GM20000 (cell line): Measurements from ENCODE around the gene ADGRL3.

Source experiments
- DNase-seq: peaks from one replicate; pipeline ENCODE4 v3.0.0; 2012; ENCODE audit warnings: low spot score
- TF ChIP-seq, protein P1 (sequence below): IDR thresholded peaks from 2 replicates; pipeline ENCODE4 v1.5.1; 2012; ENCODE audit warnings: mild to moderate bottlenecking, control low read depth; ENCODE audit errors: extremely low read depth, missing control alignments

ADGRL3 gene

DNA sequence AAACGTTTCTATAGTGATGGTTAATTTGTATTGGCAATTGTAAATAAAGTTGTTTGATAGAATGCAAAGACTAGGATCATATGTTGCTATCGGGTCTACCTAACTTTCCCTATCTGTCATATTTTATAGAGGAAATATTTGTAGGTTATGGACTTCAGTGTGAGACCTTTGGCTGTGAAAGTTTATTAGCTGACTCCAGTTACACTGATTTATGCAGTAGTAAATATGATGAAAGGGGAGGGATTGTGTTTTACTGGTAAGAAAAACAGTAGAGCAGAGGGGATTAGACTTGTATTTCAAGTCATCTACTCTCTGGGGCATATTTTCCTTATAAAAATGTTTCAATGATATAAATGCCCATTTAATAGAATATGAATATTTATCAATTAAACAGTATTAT lies 43.8 kb downstream of the ADGRL3 start:
- TF ChIP-seq, protein P1, sequence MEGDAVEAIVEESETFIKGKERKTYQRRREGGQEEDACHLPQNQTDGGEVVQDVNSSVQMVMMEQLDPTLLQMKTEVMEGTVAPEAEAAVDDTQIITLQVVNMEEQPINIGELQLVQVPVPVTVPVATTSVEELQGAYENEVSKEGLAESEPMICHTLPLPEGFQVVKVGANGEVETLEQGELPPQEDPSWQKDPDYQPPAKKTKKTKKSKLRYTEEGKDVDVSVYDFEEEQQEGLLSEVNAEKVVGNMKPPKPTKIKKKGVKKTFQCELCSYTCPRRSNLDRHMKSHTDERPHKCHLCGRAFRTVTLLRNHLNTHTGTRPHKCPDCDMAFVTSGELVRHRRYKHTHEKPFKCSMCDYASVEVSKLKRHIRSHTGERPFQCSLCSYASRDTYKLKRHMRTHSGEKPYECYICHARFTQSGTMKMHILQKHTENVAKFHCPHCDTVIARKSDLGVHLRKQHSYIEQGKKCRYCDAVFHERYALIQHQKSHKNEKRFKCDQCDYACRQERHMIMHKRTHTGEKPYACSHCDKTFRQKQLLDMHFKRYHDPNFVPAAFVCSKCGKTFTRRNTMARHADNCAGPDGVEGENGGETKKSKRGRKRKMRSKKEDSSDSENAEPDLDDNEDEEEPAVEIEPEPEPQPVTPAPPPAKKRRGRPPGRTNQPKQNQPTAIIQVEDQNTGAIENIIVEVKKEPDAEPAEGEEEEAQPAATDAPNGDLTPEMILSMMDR = no peak
- DNase-seq = no peak

DNA sequence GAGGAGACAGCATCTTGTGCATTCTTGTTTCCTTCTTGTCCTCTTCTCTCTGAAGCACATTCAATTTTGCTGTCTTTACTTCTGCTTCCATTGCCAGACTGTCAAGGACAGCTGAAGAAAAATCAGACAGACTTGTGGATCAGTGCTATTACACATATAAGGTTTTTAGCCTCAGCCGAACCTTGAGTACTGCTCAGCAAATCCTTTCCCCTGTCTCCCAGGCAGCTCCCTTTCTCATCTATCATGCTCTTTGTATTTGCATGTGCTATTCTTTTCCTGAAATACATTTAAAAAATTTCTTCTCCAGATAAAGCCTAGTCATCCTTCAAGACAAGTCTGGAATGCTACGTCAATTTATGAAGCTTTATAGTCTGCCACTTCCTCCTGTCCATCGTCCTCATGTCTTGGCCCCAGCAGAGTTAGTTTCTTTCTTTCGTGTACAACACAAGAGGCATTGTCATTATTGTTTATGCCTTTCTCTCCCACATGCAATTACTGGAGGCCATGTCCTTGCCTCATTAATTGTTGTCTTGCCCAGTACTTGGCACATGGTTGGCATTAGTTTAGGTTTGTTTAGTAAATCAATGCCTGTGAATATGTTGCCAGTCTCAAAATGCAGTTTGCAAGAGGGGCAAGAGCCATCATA lies 45.1 kb downstream of the ADGRL3 start:
- no peak for DNase-seq
- TF ChIP-seq, protein P1 = no peak

DNA sequence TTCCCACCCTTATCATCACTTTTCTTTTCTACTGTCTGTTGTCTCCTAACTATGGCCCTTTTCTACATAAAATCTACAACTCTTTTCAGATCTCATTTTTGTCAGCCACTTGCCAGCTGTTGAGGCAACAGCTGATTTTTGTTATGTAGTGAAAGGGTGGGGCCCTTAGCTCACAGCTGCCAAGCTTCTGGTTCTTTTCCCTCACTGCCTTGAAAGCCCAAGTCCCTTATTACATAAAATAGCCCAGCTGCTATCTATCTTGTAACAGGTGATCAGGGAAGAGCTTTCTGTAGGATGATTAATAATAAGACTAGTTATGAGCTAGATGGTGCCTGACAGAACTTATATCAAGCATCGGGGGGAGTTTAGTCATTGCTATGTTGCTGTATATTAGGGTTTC lies 45.9 kb downstream of the ADGRL3 start:
- DNase-seq = no peak
- TF ChIP-seq, protein P1 = no peak

DNA sequence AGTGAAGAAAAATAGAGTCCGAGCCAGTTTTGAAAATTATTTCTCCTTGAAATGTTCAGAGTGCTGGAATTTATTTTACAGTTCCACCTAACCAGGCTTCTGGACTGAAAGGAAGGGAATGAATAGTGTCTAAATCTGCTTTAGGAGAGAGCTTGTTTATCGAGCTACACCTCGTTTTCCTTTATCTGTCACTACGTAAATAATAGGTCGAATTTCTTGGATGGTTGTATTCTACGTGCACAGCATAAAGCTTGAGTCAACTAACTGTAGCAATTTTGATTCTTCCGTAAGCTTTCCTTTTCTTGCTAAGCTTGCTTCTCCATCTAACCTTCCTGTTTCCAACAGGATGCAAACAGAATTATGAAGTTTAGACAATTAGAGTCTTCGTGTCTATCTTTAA lies 48.6 kb downstream of the ADGRL3 start:
- no peak for DNase-seq
- TF ChIP-seq, protein P1 = no peak

DNA sequence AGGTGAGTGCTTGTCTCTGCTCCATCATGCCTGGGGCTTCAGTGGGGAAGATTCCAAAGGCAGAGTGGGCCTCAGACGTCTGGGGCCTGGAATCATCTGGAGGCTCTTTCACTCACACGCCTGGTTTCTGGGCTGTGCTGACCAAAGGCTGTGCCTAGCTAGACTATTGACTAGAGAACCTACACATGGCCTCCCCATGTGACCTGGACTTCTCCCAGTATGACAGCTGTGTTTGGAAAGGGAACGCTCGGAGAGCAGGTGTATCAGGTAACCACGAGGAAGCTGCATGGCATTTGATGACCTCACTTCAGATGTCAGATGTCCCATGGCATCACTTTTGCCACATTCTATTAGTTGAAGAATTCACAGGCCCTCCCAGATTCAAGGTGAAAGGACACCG lies 51.0 kb downstream of the ADGRL3 start:
- DNase-seq = no peak
- TF ChIP-seq, protein P1 = no peak

- TF ChIP-seq, protein P1 = no peak
- DNase-seq = no peak
Observed at GRCh38 chr4:61254406-61254805, 54.3 kb downstream of the ADGRL3 start.

DNA sequence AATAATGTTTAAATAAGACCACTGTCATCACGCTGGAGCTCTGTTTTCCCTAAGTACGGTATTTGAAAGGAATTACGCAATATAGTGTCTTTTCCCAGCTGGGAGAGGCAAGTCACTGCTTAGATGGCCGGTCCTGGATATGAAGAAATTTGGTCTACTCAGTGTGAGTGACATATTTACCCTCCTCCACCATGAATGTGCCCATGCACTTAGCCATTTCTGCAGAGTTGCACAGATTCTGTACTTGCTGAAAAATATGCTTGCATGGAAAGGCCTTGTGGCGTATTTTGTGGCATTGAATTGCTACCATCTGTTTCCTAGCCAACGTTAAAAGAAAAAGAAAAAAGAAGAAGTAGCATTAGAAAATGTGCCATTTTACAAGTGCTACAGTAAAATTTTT lies 73.1 kb downstream of the ADGRL3 start:
- TF ChIP-seq, protein P1 = no peak
- DNase-seq = no peak
